ENCODE results near the gene HERC4. TPM values are rescaled to one million over a fixed set of nuclear protein-coding genes. Genes with fewer than 3 reads are reported as not detected.
"Not testable (repeated sequence)": the region's sequence is repeated elsewhere in the genome, so short reads cannot be mapped to it uniquely, and the experiment has no call there.

The HERC4 gene
- polyA plus RNA-seq, 10 donors = 24.4 to 42.1 (median 30.3) TPM

DNA sequence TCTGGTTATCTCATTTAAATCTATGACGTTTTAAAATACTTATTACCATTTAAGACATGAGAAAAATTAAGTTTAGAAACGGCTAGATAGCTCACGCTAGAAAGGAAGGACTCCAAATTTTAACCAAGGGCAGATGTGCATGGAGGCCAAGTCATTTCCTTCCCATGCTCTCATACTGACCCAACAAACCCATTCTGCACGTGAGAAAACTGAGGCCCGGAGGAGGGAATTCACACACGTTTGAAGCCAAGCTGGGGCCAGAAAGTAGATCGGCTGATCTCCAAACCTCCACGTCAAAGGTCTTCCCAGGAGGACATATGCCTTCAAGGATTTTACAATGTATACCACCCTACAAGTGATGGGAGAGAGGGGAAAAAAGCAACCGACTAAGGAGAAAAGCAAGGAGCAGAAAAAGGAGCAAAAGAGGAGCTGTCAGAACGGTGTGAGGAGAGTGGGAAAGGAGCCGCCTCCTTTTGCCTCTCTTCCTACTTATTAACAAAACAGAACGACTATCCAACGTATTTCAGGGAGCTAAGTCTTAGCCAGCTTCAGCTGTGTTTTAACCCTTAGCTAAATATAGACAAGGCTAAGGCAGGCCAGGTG is 191.3 kb downstream of the HERC4 start:
- peak in 1 of 3 donors; percentile 27 for DNase-seq

GRCh38 chr10:67878133-67878532 is 196.9 kb downstream of the HERC4 start:
- DNase-seq = no peak

DNA sequence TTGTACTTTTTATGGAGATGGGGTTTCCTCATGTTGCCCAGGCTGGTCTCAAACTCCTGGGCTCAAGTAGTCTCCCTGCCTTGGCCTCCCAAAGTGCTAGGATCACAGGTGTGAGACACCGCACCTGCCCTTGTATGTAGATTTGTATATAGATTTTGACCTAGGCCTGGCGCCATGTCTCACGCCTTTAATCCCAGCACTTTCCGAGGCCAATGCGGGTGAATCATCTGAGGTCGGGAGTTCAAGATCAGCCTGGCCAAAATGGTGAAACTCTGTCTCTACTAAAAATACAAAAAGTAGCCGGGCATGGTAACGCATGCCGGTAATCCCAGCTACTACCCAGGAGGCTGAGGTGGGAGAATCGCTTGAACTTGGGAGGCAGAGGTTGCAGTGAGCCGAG is 197.7 kb downstream of the HERC4 start:
- not testable (repeated sequence) for DNase-seq

DNA sequence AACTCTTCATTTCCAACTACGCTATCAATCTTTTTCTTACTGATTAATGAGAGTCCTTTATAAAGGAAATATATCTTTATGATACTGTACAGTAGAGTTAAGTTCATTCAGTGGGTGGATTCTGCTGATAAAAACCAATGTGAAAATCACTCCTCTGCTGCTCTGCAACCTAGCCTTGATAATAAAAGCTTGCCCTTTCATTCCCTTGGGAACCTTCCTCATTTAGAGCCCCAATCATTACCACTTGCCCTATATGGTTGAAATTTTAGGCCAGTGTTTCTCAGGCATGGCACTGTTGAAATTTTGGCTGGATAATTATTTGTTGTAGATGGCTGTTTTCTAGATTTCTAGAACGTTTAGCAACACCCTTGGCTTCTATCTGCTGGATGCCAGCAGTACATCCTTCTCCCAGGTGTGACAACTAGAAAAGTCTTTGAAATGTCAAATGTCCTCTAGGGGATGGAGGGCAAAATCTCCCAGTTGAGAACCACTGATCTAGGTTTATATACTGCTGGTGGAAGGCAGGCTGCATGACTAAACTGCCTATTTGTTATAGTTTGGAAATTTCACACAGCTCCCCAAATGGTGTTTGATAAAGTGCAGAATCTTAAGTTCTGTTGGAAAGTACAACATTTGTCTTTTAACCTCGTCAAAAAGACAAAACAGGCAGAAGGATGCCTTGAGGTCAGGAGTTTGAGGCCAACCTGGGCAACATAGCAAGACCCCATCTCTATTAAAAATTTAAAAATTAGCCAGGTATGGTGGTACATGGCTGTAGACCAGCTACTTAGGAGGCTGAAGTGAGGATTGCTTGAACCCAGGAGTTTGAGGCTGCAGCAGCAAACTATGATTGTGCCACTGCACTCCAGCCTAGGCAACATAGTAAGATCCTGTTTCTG is 199.5 kb downstream of the HERC4 start:
- no peak for DNase-seq

Other genes starting within 250 kb of the HERC4 start
- gene DNAJC12, start 237.1 kb downstream of the HERC4 start, polyA plus RNA-seq (ENCODE audit: insufficient read length in 10 of 10) = 10 to 100 TPM in 1 of 10 donors, 1 to 10 TPM in 9; 5.8 to 11.4 (median 7.6) TPM
- gene SIRT1, start 190.6 kb downstream of the HERC4 start, polyA plus RNA-seq (ENCODE audit: insufficient read length in 10 of 10) = 10 to 100 TPM; 18.7 to 25.7 (median 22.0) TPM
- 100 to 1,000 TPM in 2 of 10 donors, 10 to 100 TPM in 8; 35.6 to 101 (median 69.4) TPM for gene MYPN, start 34.2 kb upstream of the HERC4 start, polyA plus RNA-seq (ENCODE audit: insufficient read length in 10 of 10)
- under 1 TPM in 4 of 10 donors, not detected in 6; 0.08 to 0.21 (median 0.14) TPM for gene ATOH7, start 156.8 kb upstream of the HERC4 start, polyA plus RNA-seq (ENCODE audit: insufficient read length in 10 of 10)